ENCODE measurements around the gene PROSER2.

PROSER2 gene

DNA sequence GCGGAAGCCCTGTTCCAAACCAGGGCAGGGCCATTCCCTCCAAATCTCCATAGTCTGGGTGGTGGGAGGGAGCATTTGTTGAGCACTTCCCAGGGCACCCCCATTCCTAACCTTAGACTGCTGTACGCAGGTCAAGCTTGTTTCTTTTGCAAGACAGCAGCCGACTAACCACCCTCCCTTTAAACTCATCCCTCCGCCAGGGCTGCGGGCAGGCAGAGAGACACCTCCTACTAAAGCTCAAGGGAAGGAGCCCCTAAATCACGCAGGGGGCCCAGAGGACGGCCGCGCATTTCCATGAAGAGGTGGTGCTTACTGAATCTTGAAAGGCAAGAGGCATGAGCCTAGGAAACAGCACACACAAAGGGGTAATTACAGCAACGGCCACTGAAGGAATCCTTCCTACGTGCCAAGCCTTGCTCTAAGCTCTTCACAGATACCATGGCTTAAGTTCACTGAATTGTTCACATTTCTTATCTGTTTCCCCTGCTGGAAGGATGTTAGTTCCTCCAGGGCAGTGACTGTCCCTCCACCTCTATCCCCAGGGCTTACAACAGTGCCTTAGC lies 90.0 kb downstream of the PROSER2 start:
- DNase-seq: no peak

DNA sequence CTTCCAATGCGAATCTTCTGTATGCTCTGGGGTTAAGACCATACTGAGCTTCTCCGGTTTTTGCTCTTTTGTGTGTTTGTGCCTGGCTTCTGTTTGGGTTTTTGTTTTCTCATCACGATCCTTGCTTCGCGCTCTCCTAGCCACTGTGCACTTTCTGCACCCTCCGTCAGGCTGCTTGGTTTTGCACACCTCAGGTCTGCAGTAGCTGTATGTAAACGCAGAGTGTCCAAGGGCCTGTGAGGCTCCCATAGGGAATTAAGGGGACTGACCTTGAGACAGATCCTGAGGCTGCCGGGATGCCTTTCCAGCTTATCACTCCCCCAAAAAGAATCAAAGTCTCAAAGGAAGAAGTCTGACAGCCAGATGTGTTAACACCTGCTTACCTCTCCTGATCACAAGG lies 95.2 kb downstream of the PROSER2 start:
- no peak for DNase-seq

DNA sequence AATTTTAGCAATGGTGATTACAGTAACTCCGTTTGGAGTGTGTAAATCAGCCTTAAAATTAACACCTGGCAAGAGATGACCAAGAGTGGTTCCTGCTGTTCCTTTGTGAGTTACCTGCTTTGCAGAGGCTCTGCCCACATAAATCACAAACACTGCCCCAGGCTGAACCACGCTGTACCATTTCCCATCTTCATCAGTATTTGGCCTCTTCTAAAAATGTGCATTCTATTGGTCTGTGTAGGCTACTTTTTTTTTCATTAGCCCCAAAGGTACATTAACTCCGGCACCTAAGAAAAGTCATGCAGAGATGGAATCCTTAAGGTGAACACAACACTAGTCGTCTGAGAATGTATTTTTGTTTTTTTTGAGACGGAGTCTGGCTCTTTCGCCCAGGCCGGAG lies 96.1 kb downstream of the PROSER2 start:
- no peak for DNase-seq

All from NCI-H774 (cell line).